WERI-Rb-1 (cell line): ENCODE results near the gene TBX15.

ENCODE experiments used
- DNase-seq: peaks from one replicate; pipeline ENCODE4 v3.0.0-alpha.2; 2020
- H3K27ac ChIP-seq: fragments of 250-450 bp; sonication (Bioruptor Pico); 2 replicates; pipeline ENCODE4 v1.5.1; 2020; ENCODE audit warnings: mild to moderate bottlenecking, moderate library complexity
- H3K27me3 ChIP-seq: fragments of 250-450 bp; sonication (Bioruptor Pico); 2 replicates; pipeline ENCODE4 v1.5.1; 2021; ENCODE audit warnings: mild to moderate bottlenecking, low read depth, moderate library complexity; ENCODE audit not compliant: insufficient read depth, severe bottlenecking
- H3K36me3 ChIP-seq: fragments of 250-450 bp; sonication (Bioruptor Pico); 2 replicates; pipeline ENCODE4 v1.5.1; 2020; ENCODE audit warnings: mild to moderate bottlenecking, moderate library complexity
- H3K4me3 ChIP-seq: 2 replicates; pipeline ENCODE4 v1.5.1; 2011; ENCODE audit warnings: low read depth, mild to moderate bottlenecking, control low read depth, low read length
- H3K9me3 ChIP-seq: fragments of 250-450 bp; sonication (Bioruptor Pico); 2 replicates; pipeline ENCODE4 v1.5.1; 2021; ENCODE audit warnings: mild to moderate bottlenecking, moderate library complexity; ENCODE audit not compliant: severe bottlenecking
- CTCF ChIP-seq: IDR thresholded peaks from 2 replicates; pipeline ENCODE4 v1.5.1; 2011; ENCODE audit warnings: low read depth, mild to moderate bottlenecking, control low read depth, inconsistent platforms, low read length

Gene TBX15

GRCh38 chr1:118947790-118948189 lies 40.4 kb downstream of the TBX15 start:
- no peak for TF ChIP-seq CTCF
- Histone ChIP-seq H3K36me3 (no peaks in the 10 kb centered on the region), H3K4me3 (no peak overlapping the region), H3K9me3 (no peaks in the 10 kb centered on the region), H3K27ac (no peak overlapping the region), H3K27me3 (no peaks in the 10 kb centered on the region)
- no peak for DNase-seq

- Histone ChIP-seq H3K4me3 (no peak overlapping the region), H3K27me3 (no peaks in the 10 kb centered on the region), H3K36me3 (no peaks in the 10 kb centered on the region), H3K9me3 (no peaks in the 10 kb centered on the region), H3K27ac (no peak overlapping the region)
- no peak for DNase-seq
- no peak for TF ChIP-seq CTCF
These were observed 41.0 kb downstream of the TBX15 start for GRCh38 chr1:118947003-118947765.

GRCh38 chr1:118945489-118945888 lies 42.7 kb downstream of the TBX15 start:
- Histone ChIP-seq H3K9me3 (no peaks in the 10 kb centered on the region), H3K36me3 (no peaks in the 10 kb centered on the region), H3K27ac (no peak overlapping the region), H3K27me3 (no peaks in the 10 kb centered on the region), H3K4me3 (no peak overlapping the region)
- TF ChIP-seq CTCF: no peak
- no peak for DNase-seq

- no peak for DNase-seq
- no peak overlapping the region for H3K4me3 ChIP-seq
- no peak overlapping the region for H3K27ac ChIP-seq
- TF ChIP-seq CTCF: no peak
- H3K36me3 ChIP-seq: no peaks in the 10 kb centered on the region
- no peaks in the 10 kb centered on the region for H3K9me3 ChIP-seq
- no peaks in the 10 kb centered on the region for H3K27me3 ChIP-seq
These were observed 43.6 kb downstream of the TBX15 start for GRCh38 chr1:118944546-118944945.

GRCh38 chr1:118944133-118944532 lies 44.0 kb downstream of the TBX15 start:
- Histone ChIP-seq H3K36me3 (no peaks in the 10 kb centered on the region), H3K27me3 (no peaks in the 10 kb centered on the region), H3K9me3 (no peaks in the 10 kb centered on the region), H3K4me3 (no peak overlapping the region), H3K27ac (no peak overlapping the region)
- no peak for DNase-seq
- no peak for TF ChIP-seq CTCF

GRCh38 chr1:118940957-118941356 lies 47.2 kb downstream of the TBX15 start:
- H3K27ac ChIP-seq: no peak overlapping the region
- DNase-seq: no peak
- H3K36me3 ChIP-seq: no peaks in the 10 kb centered on the region
- no peak overlapping the region for H3K4me3 ChIP-seq
- no peak for TF ChIP-seq CTCF
- H3K9me3 ChIP-seq: no peaks in the 10 kb centered on the region
- H3K27me3 ChIP-seq: no peaks in the 10 kb centered on the region
